Measurements from ENCODE around the gene CLK2. TPM values are rescaled to one million over a fixed set of nuclear protein-coding genes. Genes with fewer than 3 reads are reported as not detected.

CLK2 gene
- total RNA-seq, result 21.3 and 26.8 TPM in 2 replicates
- polyA plus RNA-seq, result 34.0 and 40.9 TPM in 2 replicates
- 23.9 and 27.2 TPM in 2 replicates for polyA plus RNA-seq (2012)
- 47.5 and 75.3 TPM in 2 replicates for polyA minus RNA-seq (ENCODE audit: low replicate concordance)

DNA sequence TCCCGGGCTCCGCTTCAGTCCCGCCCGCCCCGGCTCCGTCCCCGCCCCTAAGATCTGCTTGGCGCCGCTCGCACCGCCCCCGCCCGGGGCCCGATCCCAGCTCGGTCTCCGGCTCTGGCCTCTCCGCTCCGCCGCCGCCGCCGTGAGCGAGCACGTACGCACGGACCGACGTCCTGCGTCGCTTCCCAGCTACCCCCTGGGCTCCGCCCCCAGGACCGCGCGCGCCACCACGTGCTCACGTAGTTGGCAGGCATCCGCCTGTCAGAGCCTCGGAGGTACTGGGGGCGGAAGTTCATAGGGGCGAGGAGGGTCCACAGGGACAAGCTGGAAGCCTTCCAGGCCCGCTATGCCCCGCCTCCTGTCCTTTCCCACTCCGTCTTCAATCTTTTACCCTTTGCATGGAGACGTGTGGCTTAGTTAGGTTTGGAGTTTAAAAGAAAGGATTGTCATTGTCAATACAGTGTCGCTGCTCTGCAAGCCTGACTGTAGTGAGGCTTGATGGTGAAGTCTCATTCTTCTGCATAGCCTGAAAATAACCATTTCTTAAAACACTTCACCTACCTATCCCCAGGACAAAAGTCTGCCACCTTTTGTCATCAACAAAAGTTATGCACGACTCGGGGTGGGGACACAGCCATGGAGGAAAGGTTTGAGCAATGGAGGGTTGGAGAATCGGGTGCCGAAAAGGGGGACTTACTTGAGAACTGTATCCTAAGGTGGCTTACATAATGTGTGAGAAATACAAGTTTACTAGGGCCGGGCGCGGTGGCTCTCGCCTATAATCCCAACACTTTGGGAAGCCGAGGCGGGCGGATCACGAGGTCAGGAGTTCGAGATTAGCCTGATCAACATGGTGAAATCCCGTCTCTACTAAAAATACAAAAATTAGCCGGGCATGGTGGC lies at the start of gene CLK2:
Gene CLK2 (minus strand): TSS at position 162 of the 903 bp plus-strand sequence. CDS start 2,527 bp downstream, outside the sequence.
- peaks cover 9% of the 10 kb centered on the region for H3K4me1 ChIP-seq (ENCODE audit: control insufficient read depth, extremely low read depth, insufficient read depth, low read length)
- H3K9ac ChIP-seq (ENCODE audit: insufficient read depth, low read length), result peak within 1 kb of the TSS; percentile 78
- H3K4me3 ChIP-seq (replicated peaks in 1 of 4; ENCODE audit: control extremely low read depth in 1 of 4, insufficient read depth in 1 of 4, low read depth in 3 of 4, low read length in 4 of 4), result peak within 1 kb of the TSS; percentile 38 to 79 (median 66)
- H3K9me3 ChIP-seq (ENCODE audit: control insufficient read depth, insufficient read depth, low read depth, low read length), result no peaks in the 10 kb centered on the region
- peaks cover 25% of the 10 kb centered on the region for H3K79me2 ChIP-seq (ENCODE audit: control insufficient read depth, insufficient read depth, low read length)
- no peak for TF ChIP-seq EZH2 (IDR thresholded peaks at IDR 0.05; ENCODE audit: low read length, missing control alignments)
- TF ChIP-seq, protein P1, sequence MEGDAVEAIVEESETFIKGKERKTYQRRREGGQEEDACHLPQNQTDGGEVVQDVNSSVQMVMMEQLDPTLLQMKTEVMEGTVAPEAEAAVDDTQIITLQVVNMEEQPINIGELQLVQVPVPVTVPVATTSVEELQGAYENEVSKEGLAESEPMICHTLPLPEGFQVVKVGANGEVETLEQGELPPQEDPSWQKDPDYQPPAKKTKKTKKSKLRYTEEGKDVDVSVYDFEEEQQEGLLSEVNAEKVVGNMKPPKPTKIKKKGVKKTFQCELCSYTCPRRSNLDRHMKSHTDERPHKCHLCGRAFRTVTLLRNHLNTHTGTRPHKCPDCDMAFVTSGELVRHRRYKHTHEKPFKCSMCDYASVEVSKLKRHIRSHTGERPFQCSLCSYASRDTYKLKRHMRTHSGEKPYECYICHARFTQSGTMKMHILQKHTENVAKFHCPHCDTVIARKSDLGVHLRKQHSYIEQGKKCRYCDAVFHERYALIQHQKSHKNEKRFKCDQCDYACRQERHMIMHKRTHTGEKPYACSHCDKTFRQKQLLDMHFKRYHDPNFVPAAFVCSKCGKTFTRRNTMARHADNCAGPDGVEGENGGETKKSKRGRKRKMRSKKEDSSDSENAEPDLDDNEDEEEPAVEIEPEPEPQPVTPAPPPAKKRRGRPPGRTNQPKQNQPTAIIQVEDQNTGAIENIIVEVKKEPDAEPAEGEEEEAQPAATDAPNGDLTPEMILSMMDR (conservative IDR thresholded peaks at IDR 0.05 in 1 of 2, IDR thresholded peaks at IDR 0.05 in 1 of 2; ENCODE audit: low read depth in 1 of 2, low read length in 2 of 2), result no peak
- H4K20me1 ChIP-seq (ENCODE audit: control insufficient read depth, extremely low read depth, insufficient read depth, low read length), result no peaks in the 10 kb centered on the region
- peak within 1 kb of the TSS; percentile 74 for H3K27ac ChIP-seq (ENCODE audit: insufficient read depth, low read length)
- DNase-seq (ENCODE audit: low read depth in 2 of 2), result peak; percentile 91
- peaks cover 12% of the 10 kb centered on the region for H3K36me3 ChIP-seq (ENCODE audit: control insufficient read depth, insufficient read depth, low read length)
- peak within 1 kb of the TSS; percentile 100 for H3K4me2 ChIP-seq (ENCODE audit: extremely low read depth, insufficient read depth, low read length)
- peak within 1 kb of the TSS; percentile 91 for H2AFZ ChIP-seq (ENCODE audit: low read length)
- no peaks in the 10 kb centered on the region for H3K27me3 ChIP-seq (ENCODE audit: control insufficient read depth, insufficient read depth, low read length)

DNA sequence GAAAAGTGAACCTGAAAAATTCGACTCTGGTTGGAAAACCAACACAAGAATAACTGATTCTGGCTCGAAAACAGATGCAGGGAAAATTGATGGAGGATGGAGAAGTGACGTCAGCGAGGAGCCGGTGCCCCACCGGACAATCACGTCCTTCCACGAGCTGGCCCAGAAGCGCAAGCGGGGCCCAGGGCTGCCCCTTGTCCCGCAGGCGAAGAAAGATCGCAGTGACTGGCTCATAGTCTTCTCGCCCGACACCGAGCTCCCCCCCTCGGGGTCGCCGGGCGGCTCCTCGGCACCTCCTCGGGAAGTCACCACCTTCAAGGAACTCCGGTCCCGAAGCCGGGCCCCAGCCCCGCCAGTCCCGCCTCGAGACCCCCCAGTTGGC lies 49.3 kb upstream of the CLK2 start:
- Histone ChIP-seq H3K9ac (ENCODE audit: insufficient read depth, low read length) (peak overlapping the region; percentile 51), H3K27me3 (ENCODE audit: control insufficient read depth, insufficient read depth, low read length) (no peaks in the 10 kb centered on the region)

DNA sequence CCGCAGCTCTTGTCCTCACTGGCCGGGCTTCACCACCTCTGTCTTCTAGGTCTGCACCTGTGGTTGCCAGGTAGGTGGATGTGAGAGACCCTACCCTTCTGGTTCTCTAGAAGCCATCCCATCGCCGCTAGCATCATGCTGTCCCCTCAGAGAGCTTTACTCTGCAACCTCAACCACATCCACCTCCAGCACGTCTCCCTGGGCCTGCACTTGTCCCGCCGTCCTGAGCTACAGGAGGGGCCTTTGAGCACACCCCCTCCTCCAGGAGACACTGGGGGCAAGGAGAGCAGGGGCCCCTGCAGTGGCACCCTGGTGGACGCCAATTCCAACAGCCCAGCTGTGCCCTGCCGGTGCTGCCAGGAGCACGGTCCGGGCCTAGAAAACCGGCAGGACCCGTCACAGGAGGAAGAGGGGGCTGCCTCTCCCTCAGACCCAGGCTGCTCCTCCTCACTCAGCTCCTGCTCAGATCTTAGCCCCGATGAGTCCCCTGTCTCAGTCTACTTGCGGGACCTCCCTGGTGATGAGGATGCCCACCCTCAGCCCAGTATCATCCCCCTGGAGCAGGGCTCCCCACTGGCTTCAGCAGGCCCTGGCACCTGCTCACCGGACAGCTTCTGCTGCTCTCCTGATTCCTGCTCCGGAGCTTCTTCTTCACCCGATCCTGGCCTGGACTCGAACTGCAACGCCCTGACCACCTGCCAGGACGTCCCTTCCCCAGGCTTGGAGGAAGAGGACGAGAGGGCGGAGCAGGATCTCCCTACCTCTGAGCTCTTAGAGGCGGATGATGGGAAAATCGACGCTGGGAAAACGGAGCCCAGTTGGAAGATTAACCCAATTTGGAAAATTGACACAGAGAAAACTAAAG lies 48.6 kb upstream of the CLK2 start:
- Histone ChIP-seq H3K36me3 (ENCODE audit: control insufficient read depth, insufficient read depth, low read length) (peaks cover 14% of the 10 kb centered on the region), H3K4me3 (replicated peaks in 1 of 4; ENCODE audit: control extremely low read depth in 1 of 4, insufficient read depth in 1 of 4, low read depth in 3 of 4, low read length in 4 of 4) (peak overlapping the region; percentile 48 to 93 (median 62)), H3K79me2 (ENCODE audit: control insufficient read depth, insufficient read depth, low read length) (peaks cover 17% of the 10 kb centered on the region), H3K27ac (ENCODE audit: insufficient read depth, low read length) (peak overlapping the region; percentile 80), H3K9ac (ENCODE audit: insufficient read depth, low read length) (peak overlapping the region; percentile 26), H3K4me2 (ENCODE audit: extremely low read depth, insufficient read depth, low read length) (peak overlapping the region; percentile 91), H3K27me3 (ENCODE audit: control insufficient read depth, insufficient read depth, low read length) (no peaks in the 10 kb centered on the region), H2AFZ (ENCODE audit: low read length) (no peak overlapping the region), H3K4me1 (ENCODE audit: control insufficient read depth, extremely low read depth, insufficient read depth, low read length) (peaks cover 23% of the 10 kb centered on the region), H4K20me1 (ENCODE audit: control insufficient read depth, extremely low read depth, insufficient read depth, low read length) (peaks cover 5% of the 10 kb centered on the region), H3K9me3 (ENCODE audit: control insufficient read depth, insufficient read depth, low read depth, low read length) (no peaks in the 10 kb centered on the region)
- TF ChIP-seq, protein P1 (conservative IDR thresholded peaks at IDR 0.05 in 1 of 2, IDR thresholded peaks at IDR 0.05 in 1 of 2; ENCODE audit: low read depth in 1 of 2, low read length in 2 of 2), result no peak
- TF ChIP-seq EZH2 (IDR thresholded peaks at IDR 0.05; ENCODE audit: low read length, missing control alignments), result no peak
- DNase-seq (ENCODE audit: low read depth in 2 of 2), result no peak

More for the DNA sequence above, 49.3 kb upstream of the CLK2 start:
- Histone ChIP-seq H3K4me2 (ENCODE audit: extremely low read depth, insufficient read depth, low read length) (peak overlapping the region; percentile 91), H3K4me3 (replicated peaks in 1 of 4; ENCODE audit: control extremely low read depth in 1 of 4, insufficient read depth in 1 of 4, low read depth in 3 of 4, low read length in 4 of 4) (peak overlapping the region; percentile 48 to 93 (median 62)), H3K27ac (ENCODE audit: insufficient read depth, low read length) (peak overlapping the region; percentile 80), H3K4me1 (ENCODE audit: control insufficient read depth, extremely low read depth, insufficient read depth, low read length) (peaks cover 23% of the 10 kb centered on the region), H4K20me1 (ENCODE audit: control insufficient read depth, extremely low read depth, insufficient read depth, low read length) (peaks cover 5% of the 10 kb centered on the region), H2AFZ (ENCODE audit: low read length) (no peak overlapping the region), H3K79me2 (ENCODE audit: control insufficient read depth, insufficient read depth, low read length) (peaks cover 17% of the 10 kb centered on the region), H3K36me3 (ENCODE audit: control insufficient read depth, insufficient read depth, low read length) (peaks cover 16% of the 10 kb centered on the region), H3K9me3 (ENCODE audit: control insufficient read depth, insufficient read depth, low read depth, low read length) (no peaks in the 10 kb centered on the region)
- no peak for TF ChIP-seq EZH2 (IDR thresholded peaks at IDR 0.05; ENCODE audit: low read length, missing control alignments)
- peak; percentile 34 to 60 for DNase-seq (ENCODE audit: low read depth in 2 of 2)

All from fibroblast of lung (primary cell).